K562 (cell line): ENCODE results near the gene MEX3C. TPM values are rescaled to one million over a fixed set of nuclear protein-coding genes. Genes with fewer than 3 reads are reported as not detected.

ENCODE experiments used
- ASH1L ChIP-seq: fragments of 450-650 bp; IDR thresholded peaks from 2 replicates; pipeline ENCODE4 v1.6.1; 2018; ENCODE audit warnings: borderline replicate concordance, mild to moderate bottlenecking, low read depth; ENCODE audit not compliant: partially characterized antibody
- BACH1 ChIP-seq: fragments of 200-800 bp; sonication (Bioruptor generic); IDR thresholded peaks from 2 replicates; pipeline ENCODE4 v1.6.1; 2016; ENCODE audit warnings: missing genetic modification characterization, missing compliant biosample characterization
- NFRKB ChIP-seq: fragments of 450-650 bp; IDR thresholded peaks from 2 replicates; pipeline ENCODE4 v1.6.1; 2016; ENCODE audit warnings: low read depth
- PHB ChIP-seq: fragments of 250-450 bp; sonication (Bioruptor Pico); IDR thresholded peaks from 2 replicates; pipeline ENCODE4 v1.5.0; 2021
- RCOR1 ChIP-seq, 2 experiments: IDR thresholded peaks; 2 replicates each; pipeline ENCODE4 v1.6.1; 2012; ENCODE audit warnings: low read depth in 2 of 2, low read length in 2 of 2, borderline replicate concordance in 1 of 2, improper control_type of control experiment in 1 of 2
- SAFB2 ChIP-seq: fragments of 200-400 bp; formaldehyde crosslinking; IDR thresholded peaks from 2 replicates; pipeline ENCODE4 v1.6.1; 2018; ENCODE audit warnings: borderline replicate concordance, low read length, low read depth, moderate library complexity; ENCODE audit not compliant: severe bottlenecking
- SETDB1 ChIP-seq: IDR thresholded peaks from one replicate; pipeline ENCODE4 v1.6.1; 2012; ENCODE audit warnings: low read length, control low read depth, inconsistent platforms
- SNIP1 ChIP-seq: fragments of 450-650 bp; IDR thresholded peaks from 2 replicates; pipeline ENCODE4 v1.7.1; 2017; ENCODE audit warnings: low read depth, mild to moderate bottlenecking
- TFAM ChIP-seq: fragments of 250-450 bp; sonication (Bioruptor Pico); conservative IDR thresholded peaks from 2 replicates; pipeline ENCODE4 v1.5.0; 2021; ENCODE audit warnings: mild to moderate bottlenecking, moderate library complexity
- ZNF146 ChIP-seq: IDR thresholded peaks from one replicate; pipeline ENCODE4 v1.6.1; 2018; ENCODE audit warnings: missing compliant biosample characterization; ENCODE audit not compliant: unreplicated experiment
- ZNF444 ChIP-seq: fragments of 250-450 bp; sonication (Bioruptor Pico); IDR thresholded peaks from 2 replicates; pipeline ENCODE4 v1.4.0; 2020; ENCODE audit warnings: mild to moderate bottlenecking, moderate library complexity
- ZNF589 ChIP-seq: fragments of 200-800 bp; sonication (Bioruptor generic); IDR thresholded peaks from 2 replicates; pipeline ENCODE4 v1.6.1; 2016; ENCODE audit warnings: low read depth, missing genetic modification characterization, missing compliant biosample characterization
- ZNF644 ChIP-seq: fragments of 200-800 bp; sonication (Bioruptor generic); IDR thresholded peaks from 2 replicates; pipeline ENCODE4 v1.6.1; 2016; ENCODE audit warnings: low read depth, missing genetic modification characterization, missing compliant biosample characterization
- ZNF77 ChIP-seq: fragments of 250-450 bp; sonication (Bioruptor Pico); IDR thresholded peaks from 2 replicates; pipeline ENCODE4 v1.5.0; 2020
- polyA plus RNA-seq, 8 experiments: library from polyadenylated mRNA; depleted of rRNA in 4 of 8; stranded (reverse) in 5 of 8; unstranded in 3 of 8; fragments of >200 nt; fragmentation: Nextera tagmentation in 2 of 8; fragmentation: Illumina TruSeq in 1 of 8; extraction: Ambion mirVana in 2 of 8; extraction: Trizol in 1 of 8; gene quantifications; 2 replicates each; pipeline versions ENCODE4 v1.2.1 to v1.2.3, GENCODE V29; 2011 to 2014; ENCODE audit warnings: inconsistent platforms in 1 of 8, missing spikeins in 1 of 8
- total RNA-seq, 7 experiments: library from RNA; depleted of rRNA in 6 of 7; stranded (reverse); fragments of >200 nt in 6 of 7; fragmentation: Illumina TruSeq in 2 of 7; extraction: Trizol in 2 of 7; gene quantifications; 2 replicates each; pipeline versions ENCODE4 v1.2.1 to v1.2.3, GENCODE V29; 2011 to 2021; ENCODE audit warnings: low replicate concordance in 1 of 7
- TF ChIP-seq, protein P1 (sequence below): fragments of 450-650 bp; IDR thresholded peaks from 2 replicates; pipeline ENCODE4 v1.6.1; 2017; ENCODE audit warnings: mild to moderate bottlenecking, moderate library complexity
- TF ChIP-seq, protein P2 (sequence below): sonication (generic); formaldehyde crosslinking; IDR thresholded peaks from 2 replicates; pipeline ENCODE4 v1.8.0; 2022; ENCODE audit warnings: mild to moderate bottlenecking, missing genetic modification reagents

The MEX3C gene
- total and polyA plus RNA-seq, 9 of the 15 experiments (the other 6 are each of a cell fraction or from before 2014, with no cell fraction given), result 2.4 to 14.2 (median 10.6) TPM

DNA sequence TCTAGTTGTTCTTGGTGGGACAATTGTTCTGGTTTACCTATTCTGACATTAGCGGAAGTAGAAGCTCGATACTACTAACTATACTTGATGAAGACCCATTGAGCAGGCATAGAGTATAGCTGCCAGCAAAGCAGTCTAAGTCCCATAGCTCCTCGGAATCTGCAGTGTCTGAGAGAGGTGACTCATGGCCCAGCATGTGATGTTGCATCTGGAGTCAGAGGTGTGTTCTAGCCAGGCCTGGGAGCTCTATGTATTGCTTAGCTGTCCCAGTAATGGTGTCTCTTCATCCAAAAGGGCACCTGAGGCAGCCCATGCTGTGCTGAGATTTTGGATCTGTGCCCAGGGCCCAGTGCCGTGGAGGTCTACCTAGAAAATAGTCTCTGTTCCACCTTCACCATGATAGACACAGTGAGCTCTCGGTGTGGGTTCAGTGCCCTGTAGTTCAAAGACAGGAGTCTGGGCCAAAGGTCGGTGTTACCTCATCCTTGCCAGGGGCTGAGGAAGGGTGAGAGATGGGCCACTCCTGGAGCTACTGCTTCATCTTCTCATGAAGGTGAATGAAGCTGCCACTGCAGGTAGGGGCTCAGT is 47.3 kb downstream of the MEX3C start (continued):
- TF ChIP-seq ZNF644 (tag), result no peak
- TF ChIP-seq ZNF444 (CRISPR knock-in tag), result no peak
- TF ChIP-seq BACH1, result no peak
- TF ChIP-seq TFAM (CRISPR knock-in tag), result no peak
- no peak for TF ChIP-seq PHB (CRISPR knock-in tag)
- TF ChIP-seq, protein P1, sequence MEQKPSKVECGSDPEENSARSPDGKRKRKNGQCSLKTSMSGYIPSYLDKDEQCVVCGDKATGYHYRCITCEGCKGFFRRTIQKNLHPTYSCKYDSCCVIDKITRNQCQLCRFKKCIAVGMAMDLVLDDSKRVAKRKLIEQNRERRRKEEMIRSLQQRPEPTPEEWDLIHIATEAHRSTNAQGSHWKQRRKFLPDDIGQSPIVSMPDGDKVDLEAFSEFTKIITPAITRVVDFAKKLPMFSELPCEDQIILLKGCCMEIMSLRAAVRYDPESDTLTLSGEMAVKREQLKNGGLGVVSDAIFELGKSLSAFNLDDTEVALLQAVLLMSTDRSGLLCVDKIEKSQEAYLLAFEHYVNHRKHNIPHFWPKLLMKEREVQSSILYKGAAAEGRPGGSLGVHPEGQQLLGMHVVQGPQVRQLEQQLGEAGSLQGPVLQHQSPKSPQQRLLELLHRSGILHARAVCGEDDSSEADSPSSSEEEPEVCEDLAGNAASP, result no peak
- TF ChIP-seq NFRKB, result no peak
- no peak for TF ChIP-seq SAFB2
- TF ChIP-seq SNIP1, result no peak
- TF ChIP-seq, protein P2, sequence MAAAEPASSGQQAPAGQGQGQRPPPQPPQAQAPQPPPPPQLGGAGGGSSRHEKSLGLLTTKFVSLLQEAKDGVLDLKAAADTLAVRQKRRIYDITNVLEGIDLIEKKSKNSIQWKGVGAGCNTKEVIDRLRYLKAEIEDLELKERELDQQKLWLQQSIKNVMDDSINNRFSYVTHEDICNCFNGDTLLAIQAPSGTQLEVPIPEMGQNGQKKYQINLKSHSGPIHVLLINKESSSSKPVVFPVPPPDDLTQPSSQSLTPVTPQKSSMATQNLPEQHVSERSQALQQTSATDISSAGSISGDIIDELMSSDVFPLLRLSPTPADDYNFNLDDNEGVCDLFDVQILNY (CRISPR knock-in tag), result no peak
- no peak for TF ChIP-seq RCOR1 (IDR thresholded peaks at IDR 0.05; ENCODE audit: borderline replicate concordance in 1 of 2, low read depth in 2 of 2, low read length in 2 of 2)
- TF ChIP-seq ASH1L, result no peak
- no peak for TF ChIP-seq ZNF77
- TF ChIP-seq ZNF146 (CRISPR knock-in tag), result no peak
- no peak for TF ChIP-seq SETDB1
- no peak for TF ChIP-seq ZNF589 (CRISPR knock-in tag)
